ENCODE measurements around the gene MYH4.

MYH4 gene

DNA sequence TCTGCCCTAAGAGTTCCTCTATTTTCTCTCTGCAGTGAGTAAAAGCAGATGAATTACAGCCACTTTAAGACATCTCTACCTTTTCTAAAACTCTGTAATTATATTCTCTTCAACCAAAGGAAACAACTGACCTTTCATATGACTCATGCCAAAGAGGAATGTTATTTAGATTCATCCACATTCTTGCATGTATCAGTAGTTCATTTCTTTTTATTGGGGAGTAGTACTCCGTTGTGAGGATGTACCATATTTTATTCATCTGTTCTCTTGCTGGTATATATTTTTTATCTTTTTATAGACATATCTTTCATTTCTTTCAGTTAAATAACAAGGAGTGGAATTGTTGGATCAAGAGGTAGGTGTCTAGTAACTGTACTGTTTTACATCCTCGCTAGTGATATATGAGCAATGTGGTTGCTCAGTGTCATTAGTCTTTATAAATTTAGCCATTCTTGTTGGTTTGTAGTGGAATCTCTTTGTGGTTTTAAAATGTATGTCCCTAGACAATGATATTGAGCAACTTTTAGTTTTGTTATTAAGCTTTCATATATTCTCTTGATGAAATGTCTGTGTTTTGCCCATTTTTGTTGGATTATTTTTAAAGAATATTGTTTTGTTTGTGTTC lies 39.8 kb downstream of the MYH4 start:
- no peak overlapping the region for H3K4me3 ChIP-seq (replicated peaks; ENCODE audit: low read depth, low read length)
- TF ChIP-seq, protein P1, sequence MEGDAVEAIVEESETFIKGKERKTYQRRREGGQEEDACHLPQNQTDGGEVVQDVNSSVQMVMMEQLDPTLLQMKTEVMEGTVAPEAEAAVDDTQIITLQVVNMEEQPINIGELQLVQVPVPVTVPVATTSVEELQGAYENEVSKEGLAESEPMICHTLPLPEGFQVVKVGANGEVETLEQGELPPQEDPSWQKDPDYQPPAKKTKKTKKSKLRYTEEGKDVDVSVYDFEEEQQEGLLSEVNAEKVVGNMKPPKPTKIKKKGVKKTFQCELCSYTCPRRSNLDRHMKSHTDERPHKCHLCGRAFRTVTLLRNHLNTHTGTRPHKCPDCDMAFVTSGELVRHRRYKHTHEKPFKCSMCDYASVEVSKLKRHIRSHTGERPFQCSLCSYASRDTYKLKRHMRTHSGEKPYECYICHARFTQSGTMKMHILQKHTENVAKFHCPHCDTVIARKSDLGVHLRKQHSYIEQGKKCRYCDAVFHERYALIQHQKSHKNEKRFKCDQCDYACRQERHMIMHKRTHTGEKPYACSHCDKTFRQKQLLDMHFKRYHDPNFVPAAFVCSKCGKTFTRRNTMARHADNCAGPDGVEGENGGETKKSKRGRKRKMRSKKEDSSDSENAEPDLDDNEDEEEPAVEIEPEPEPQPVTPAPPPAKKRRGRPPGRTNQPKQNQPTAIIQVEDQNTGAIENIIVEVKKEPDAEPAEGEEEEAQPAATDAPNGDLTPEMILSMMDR (IDR thresholded peaks at IDR 0.05; ENCODE audit: low read depth, low read length, missing control alignments) = no peak
- DNase-seq (ENCODE audit: extremely low read depth, low read depth) = no peak

DNA sequence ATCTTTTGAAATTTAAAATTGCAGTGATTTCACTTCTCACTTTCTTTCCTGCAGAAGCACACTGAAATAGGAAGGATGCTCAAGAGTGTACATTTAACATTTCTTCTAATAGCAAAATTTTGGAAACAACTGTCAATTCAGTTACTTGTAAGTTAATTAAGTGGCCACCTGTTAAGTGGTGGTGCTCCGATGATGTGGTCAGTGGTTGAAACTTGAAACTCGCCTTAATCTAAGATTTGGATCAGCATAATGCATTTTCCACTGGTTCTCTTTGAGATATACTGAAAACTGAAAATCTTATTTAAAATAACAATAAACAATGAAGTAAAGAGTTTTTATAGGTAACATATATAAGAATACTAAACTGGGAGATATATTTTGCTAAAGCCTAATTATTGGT lies 40.6 kb downstream of the MYH4 start:
- no peak for DNase-seq (ENCODE audit: extremely low read depth, low read depth)
- TF ChIP-seq, protein P1 (IDR thresholded peaks at IDR 0.05; ENCODE audit: low read depth, low read length, missing control alignments) = no peak
- no peak overlapping the region for H3K4me3 ChIP-seq (replicated peaks; ENCODE audit: low read depth, low read length)

DNA sequence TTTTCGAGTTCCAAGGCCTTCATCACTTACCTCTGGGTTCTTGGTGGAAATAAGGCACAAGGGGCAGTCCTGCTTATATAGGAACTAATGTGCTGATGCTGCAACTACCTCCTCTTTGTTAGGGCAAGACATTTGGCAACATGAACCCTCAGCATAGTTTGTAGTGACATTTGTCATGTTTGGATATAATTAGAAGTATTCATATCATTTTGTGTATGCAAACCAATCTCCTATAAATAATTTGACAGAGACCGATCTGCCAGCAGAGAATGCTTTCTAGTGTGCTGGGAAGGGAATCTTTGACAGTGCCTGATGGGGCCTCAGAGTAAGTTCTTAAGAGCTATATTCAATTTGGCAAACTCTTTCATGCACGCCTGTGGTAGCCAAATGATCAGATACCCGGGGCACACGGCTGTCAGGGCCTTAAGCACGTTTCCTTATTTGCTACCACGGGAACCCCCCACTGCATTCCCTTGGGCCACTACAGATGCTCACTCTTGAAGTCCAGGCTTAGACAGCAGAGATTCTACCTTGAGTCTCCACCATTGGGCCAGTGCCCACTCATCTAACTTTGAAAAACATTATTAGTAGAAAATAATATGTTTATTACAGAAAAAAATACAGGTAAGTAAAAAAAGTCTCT lies 47.3 kb downstream of the MYH4 start, which contains the start of gene MYH8:
Gene MYH8, minus strand, starts transcription at position 51 of the 643 bp plus-strand sequence. CDS start 1,723 bp downstream, outside the sequence.
- no peak within 1 kb of the TSS for H3K4me3 ChIP-seq (replicated peaks; ENCODE audit: low read depth, low read length)
- DNase-seq (ENCODE audit: extremely low read depth, low read depth) = no peak
- TF ChIP-seq, protein P1 (IDR thresholded peaks at IDR 0.05; ENCODE audit: low read depth, low read length, missing control alignments) = no peak

DNA sequence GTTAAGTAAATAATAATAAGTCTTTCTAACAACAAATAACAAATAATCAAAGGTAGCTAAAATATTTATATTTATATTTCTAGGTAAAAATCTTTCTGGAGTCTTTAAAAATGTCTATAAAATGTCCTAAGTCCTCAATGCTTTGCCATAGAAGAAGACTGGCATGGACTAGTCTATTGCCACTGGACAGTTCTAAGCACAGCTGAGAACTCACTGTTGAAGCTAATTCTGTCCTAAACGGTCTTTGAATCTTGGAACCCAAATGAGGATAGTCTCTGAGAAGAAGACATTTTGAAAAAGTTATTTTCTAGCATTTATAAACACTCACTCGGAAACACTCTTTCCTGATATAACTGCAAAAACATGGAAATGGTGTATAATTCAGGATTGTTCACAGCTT lies 48.1 kb downstream of the MYH4 start:
- no peak overlapping the region for H3K4me3 ChIP-seq (replicated peaks; ENCODE audit: low read depth, low read length)
- TF ChIP-seq, protein P1 (IDR thresholded peaks at IDR 0.05; ENCODE audit: low read depth, low read length, missing control alignments) = no peak
- DNase-seq (ENCODE audit: extremely low read depth, low read depth) = no peak

GRCh38 chr17:10420811-10421210 lies 48.5 kb downstream of the MYH4 start:
- H3K4me3 ChIP-seq (replicated peaks; ENCODE audit: low read depth, low read length) = no peak overlapping the region
- TF ChIP-seq, protein P1 (IDR thresholded peaks at IDR 0.05; ENCODE audit: low read depth, low read length, missing control alignments) = no peak
- no peak for DNase-seq (ENCODE audit: extremely low read depth, low read depth)

DNA sequence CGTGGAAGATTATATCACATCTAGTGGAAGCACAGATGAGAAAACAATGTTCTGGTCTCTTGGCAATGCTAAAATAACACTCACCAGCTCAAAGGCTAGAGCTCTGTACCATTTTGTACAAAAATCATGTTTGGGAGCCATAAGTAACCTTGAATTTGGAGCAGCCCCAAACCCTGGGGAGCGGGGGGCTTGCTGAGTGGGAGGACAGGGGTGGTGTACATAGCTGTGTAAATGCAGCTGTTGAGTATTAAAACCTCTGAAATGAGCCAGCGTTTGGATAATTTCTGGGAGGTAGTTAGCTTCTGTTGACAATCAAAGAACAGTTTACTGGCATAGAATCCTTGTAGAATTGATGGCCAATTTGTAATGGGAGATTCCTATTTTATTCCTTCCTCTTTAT lies 51.9 kb downstream of the MYH4 start:
- no peak for DNase-seq (ENCODE audit: extremely low read depth, low read depth)
- TF ChIP-seq, protein P1 (IDR thresholded peaks at IDR 0.05; ENCODE audit: low read depth, low read length, missing control alignments) = no peak

More for the DNA sequence above, 51.9 kb downstream of the MYH4 start:
- H3K4me3 ChIP-seq (replicated peaks; ENCODE audit: low read depth, low read length) = no peak overlapping the region

All from HFF-Myc (cell line).